Transverse colon (tissue), 4 donors: ENCODE measurements around the gene GBA2.

Source experiments
- CTCF ChIP-seq, 5 experiments: fragments of 200-600 bp in 3 of 5; fragments of 450-650 bp in 2 of 5; sonication (generic) in 3 of 5; IDR thresholded peaks; 1 replicate in 2 of 5; 2 replicates in 3 of 5; pipeline ENCODE4 v1.5.1; 2016 to 2017; ENCODE audit warnings: antibody characterized with exemption in 5 of 5, inconsistent platforms in 3 of 5, mild to moderate bottlenecking in 2 of 5, moderate library complexity in 1 of 5
- EP300 ChIP-seq: sonication (generic); formaldehyde crosslinking; IDR thresholded peaks from one replicate; pipeline ENCODE4 v1.6.1; 2017; ENCODE audit warnings: antibody characterized with exemption, low read depth
- POLR2A ChIP-seq: fragments of 450-650 bp; IDR thresholded peaks from one replicate; pipeline ENCODE4 v1.6.1; 2016; ENCODE audit warnings: antibody characterized with exemption, mild to moderate bottlenecking, moderate library complexity
- POLR2AphosphoS5 ChIP-seq, 3 donors: sonication (generic); formaldehyde crosslinking; IDR thresholded peaks; one replicate each; pipeline ENCODE4 v1.6.1; 2016; ENCODE audit warnings: antibody characterized with exemption in 3 of 3

- TF ChIP-seq CTCF (IDR thresholded peaks at IDR 0.05) = no peak
- TF ChIP-seq POLR2AphosphoS5 (IDR thresholded peaks at IDR 0.05) = no peak
- no peak for TF ChIP-seq EP300
- TF ChIP-seq POLR2A = no peak
Measured at GRCh38 chr9:35706951-35707350, 42.1 kb downstream of the GBA2 start.
